ENCODE data around the gene NPAS3. TPM values are rescaled to one million over a fixed set of nuclear protein-coding genes. Genes with fewer than 3 reads are reported as not detected.

Gene NPAS3
- total RNA-seq, 1 experiment from 2014 or later, result 0.36 TPM

- no peak overlapping the region for H3K4me2 ChIP-seq (ENCODE audit: low read length)
- no peak overlapping the region for H3K27ac ChIP-seq (ENCODE audit: low read length)
- no peak for TF ChIP-seq EZH2 (IDR thresholded peaks at IDR 0.05; ENCODE audit: low read length, unreplicated experiment)
- TF ChIP-seq, protein P1, sequence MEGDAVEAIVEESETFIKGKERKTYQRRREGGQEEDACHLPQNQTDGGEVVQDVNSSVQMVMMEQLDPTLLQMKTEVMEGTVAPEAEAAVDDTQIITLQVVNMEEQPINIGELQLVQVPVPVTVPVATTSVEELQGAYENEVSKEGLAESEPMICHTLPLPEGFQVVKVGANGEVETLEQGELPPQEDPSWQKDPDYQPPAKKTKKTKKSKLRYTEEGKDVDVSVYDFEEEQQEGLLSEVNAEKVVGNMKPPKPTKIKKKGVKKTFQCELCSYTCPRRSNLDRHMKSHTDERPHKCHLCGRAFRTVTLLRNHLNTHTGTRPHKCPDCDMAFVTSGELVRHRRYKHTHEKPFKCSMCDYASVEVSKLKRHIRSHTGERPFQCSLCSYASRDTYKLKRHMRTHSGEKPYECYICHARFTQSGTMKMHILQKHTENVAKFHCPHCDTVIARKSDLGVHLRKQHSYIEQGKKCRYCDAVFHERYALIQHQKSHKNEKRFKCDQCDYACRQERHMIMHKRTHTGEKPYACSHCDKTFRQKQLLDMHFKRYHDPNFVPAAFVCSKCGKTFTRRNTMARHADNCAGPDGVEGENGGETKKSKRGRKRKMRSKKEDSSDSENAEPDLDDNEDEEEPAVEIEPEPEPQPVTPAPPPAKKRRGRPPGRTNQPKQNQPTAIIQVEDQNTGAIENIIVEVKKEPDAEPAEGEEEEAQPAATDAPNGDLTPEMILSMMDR (conservative IDR thresholded peaks at IDR 0.05; ENCODE audit: low read depth, low read length), result no peak
- TF ChIP-seq EZH2phosphoT487 (IDR thresholded peaks at IDR 0.05; ENCODE audit: borderline replicate concordance, low read length), result no peak
- H3K9ac ChIP-seq (ENCODE audit: low read length), result no peak overlapping the region
- intact Hi-C loops (cut with micrococcal nuclease), result no loop called here
- no peaks in the 10 kb centered on the region for H3K9me2 ChIP-seq (replicated peaks; ENCODE audit: low read length)
- no TSS peak for BruUV-seq (replicated peaks)
- no peaks in the 10 kb centered on the region for H3K36me3 ChIP-seq (ENCODE audit: low read depth, low read length)
- H3K9me3 ChIP-seq (ENCODE audit: low read length), result no peaks in the 10 kb centered on the region
- ATAC-seq, result no peak
- DNase-seq, result no peak
- H3K27me3 ChIP-seq (ENCODE audit: low read length), result peaks cover 9% of the 10 kb centered on the region; the same call in 1 of the 2 replicates
- H2AFZ ChIP-seq (ENCODE audit: low read length), result no peak overlapping the region
- no peaks in the 10 kb centered on the region for H4K20me1 ChIP-seq (ENCODE audit: low read length)
- peaks cover 4% of the 10 kb centered on the region; the same call in 1 of the 2 replicates for H3K4me1 ChIP-seq (ENCODE audit: insufficient read depth, low read length)
- no peaks in the 10 kb centered on the region for H3F3A ChIP-seq (ENCODE audit: low read length, unreplicated experiment)
- ChIA-PET POLR2A (ENCODE audit: unreplicated experiment) (no interaction called here), CTCF (no interaction called here)
- H3K4me3 ChIP-seq (ENCODE audit: low read length), result no peak overlapping the region
- no peaks in the 10 kb centered on the region for H3K79me2 ChIP-seq (ENCODE audit: low read length)
Observed at GRCh38 chr14:33515441-33515840, 576.8 kb downstream of the NPAS3 start.

- no peaks in the 10 kb centered on the region for H3K9me2 ChIP-seq (replicated peaks; ENCODE audit: low read length)
- H4K20me1 ChIP-seq (ENCODE audit: low read length), result no peaks in the 10 kb centered on the region
- no peak for TF ChIP-seq EZH2 (IDR thresholded peaks at IDR 0.05; ENCODE audit: low read length, unreplicated experiment)
- TF ChIP-seq, protein P1 (conservative IDR thresholded peaks at IDR 0.05; ENCODE audit: low read depth, low read length), result no peak
- TF ChIP-seq EZH2phosphoT487 (IDR thresholded peaks at IDR 0.05; ENCODE audit: borderline replicate concordance, low read length), result no peak
- intact Hi-C loops (cut with micrococcal nuclease), result no loop called here
- no peak overlapping the region for H3K4me2 ChIP-seq (ENCODE audit: low read length)
- DNase-seq (no peak), ATAC-seq (no peak)
- no TSS peak for BruUV-seq (replicated peaks)
- no peaks in the 10 kb centered on the region for H3K36me3 ChIP-seq (ENCODE audit: low read depth, low read length)
- no peaks in the 10 kb centered on the region for H3K9me3 ChIP-seq (ENCODE audit: low read length)
- ChIA-PET CTCF (no interaction called here), POLR2A (ENCODE audit: unreplicated experiment) (interaction anchor here (0.6 kb wide), 1 partner anchor 986 kb away, joined by 3 read pairs; no protein-coding TSS in a partner anchor)
- H3K27ac ChIP-seq (ENCODE audit: low read length), result no peak overlapping the region
- no peak overlapping the region for H3K4me3 ChIP-seq (ENCODE audit: low read length)
- H3K27me3 ChIP-seq (ENCODE audit: low read length), result peaks cover 9% of the 10 kb centered on the region; the same call in 1 of the 2 replicates
- no peaks in the 10 kb centered on the region for H3K4me1 ChIP-seq (ENCODE audit: insufficient read depth, low read length)
- no peaks in the 10 kb centered on the region for H3F3A ChIP-seq (ENCODE audit: low read length, unreplicated experiment)
- no peaks in the 10 kb centered on the region for H3K79me2 ChIP-seq (ENCODE audit: low read length)
- H2AFZ ChIP-seq (ENCODE audit: low read length), result no peak overlapping the region
- H3K9ac ChIP-seq (ENCODE audit: low read length), result no peak overlapping the region
Observed at GRCh38 chr14:33515899-33516298, 577.2 kb downstream of the NPAS3 start.

DNA sequence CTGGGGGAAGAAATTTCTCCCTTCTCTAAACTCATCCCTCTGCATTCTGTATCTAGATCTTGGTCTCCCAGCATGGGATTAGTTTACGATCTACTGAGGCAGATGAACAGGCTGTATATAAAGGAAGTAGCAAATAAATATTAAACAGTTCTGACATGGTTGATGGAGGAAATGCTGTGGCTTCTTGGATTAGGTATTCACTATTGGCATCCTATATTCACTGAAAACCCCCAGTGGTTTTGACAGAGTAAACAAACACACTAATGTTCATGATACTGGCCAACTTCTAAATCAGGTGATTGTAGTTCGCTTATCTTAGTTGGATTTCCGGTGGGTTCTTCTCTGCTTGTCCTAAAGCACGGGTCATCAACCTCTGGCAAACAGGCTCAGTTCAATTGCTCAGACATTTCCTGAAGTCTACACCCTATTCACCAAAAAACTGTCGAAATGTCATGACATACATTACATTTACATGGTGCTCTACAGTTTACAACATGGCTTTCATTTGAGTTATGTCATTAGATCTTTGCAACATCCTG lies 578.3 kb downstream of the NPAS3 start:
- no peaks in the 10 kb centered on the region; the same call in 1 of the 2 replicates for H3K4me1 ChIP-seq (ENCODE audit: insufficient read depth, low read length)
- no peaks in the 10 kb centered on the region for H4K20me1 ChIP-seq (ENCODE audit: low read length)
- no peak overlapping the region for H3K4me2 ChIP-seq (ENCODE audit: low read length)
- intact Hi-C loops (cut with micrococcal nuclease), result no loop called here
- no peaks in the 10 kb centered on the region for H3K9me3 ChIP-seq (ENCODE audit: low read length)
- no peak overlapping the region for H3K9ac ChIP-seq (ENCODE audit: low read length)
- H3K9me2 ChIP-seq (replicated peaks; ENCODE audit: low read length), result no peaks in the 10 kb centered on the region
- no peak for TF ChIP-seq EZH2phosphoT487 (IDR thresholded peaks at IDR 0.05; ENCODE audit: borderline replicate concordance, low read length)
- TF ChIP-seq, protein P1 (conservative IDR thresholded peaks at IDR 0.05; ENCODE audit: low read depth, low read length), result no peak
- no peak for TF ChIP-seq EZH2 (IDR thresholded peaks at IDR 0.05; ENCODE audit: low read length, unreplicated experiment)
- no peaks in the 10 kb centered on the region for H3K36me3 ChIP-seq (ENCODE audit: low read depth, low read length)
- POLR2A ChIA-PET (ENCODE audit: unreplicated experiment), result no interaction called here
- no peak for DNase-seq
- CTCF ChIA-PET, result no interaction called here
- H3K79me2 ChIP-seq (ENCODE audit: low read length), result no peaks in the 10 kb centered on the region
- H3K27me3 ChIP-seq (ENCODE audit: low read length), result peaks cover 9% of the 10 kb centered on the region; the same call in 1 of the 2 replicates
- no peak for ATAC-seq
- no TSS peak for BruUV-seq (replicated peaks)
- H3F3A ChIP-seq (ENCODE audit: low read length, unreplicated experiment), result no peaks in the 10 kb centered on the region
- H2AFZ ChIP-seq (ENCODE audit: low read length), result no peak overlapping the region
- no peak overlapping the region for H3K27ac ChIP-seq (ENCODE audit: low read length)
- no peak overlapping the region for H3K4me3 ChIP-seq (ENCODE audit: low read length)

Data from PC-3 (cell line).